GM21723 (cell line): ENCODE data around the gene UBC.

ENCODE experiments used
- ATAC-seq: cut with Tn5 transposase; IDR thresholded peaks from one replicate; pipeline ENCODE4 v1.9.1; 2021; ENCODE audit warnings: mild to moderate bottlenecking, moderate library complexity; ENCODE audit not compliant: unreplicated experiment

UBC gene

GRCh38 chr12:124865728-124866127 lies 48.7 kb downstream of the UBC start:
- no peak for ATAC-seq

GRCh38 chr12:124864326-124864752 lies 50.1 kb downstream of the UBC start:
- ATAC-seq: no peak

GRCh38 chr12:124863416-124864325 lies 50.8 kb downstream of the UBC start, which contains the start of gene SCARB1:
Gene SCARB1 (minus strand): TSS chr12:124863864. CDS start chr12:124863720, 144 bp downstream.
- ATAC-seq: peak; percentile 77

- ATAC-seq: peak; percentile 28
Measured at GRCh38 chr12:124862768-124863415, 51.6 kb downstream of the UBC start.

GRCh38 chr12:124861898-124862676 lies 52.4 kb downstream of the UBC start:
- ATAC-seq: peak; percentile 31
